AG10803 (cell line): ENCODE data around the gene KLHL9.

Source experiments
- DNase-seq: peaks from one replicate; pipeline ENCODE4 v3.0.0; 2010; ENCODE audit warnings: low read depth
- H3K4me3 ChIP-seq: 2 replicates; pipeline ENCODE4 v1.5.1; 2011; ENCODE audit warnings: mild to moderate bottlenecking, low read length, control low read depth
- TF ChIP-seq, protein P1 (sequence below): conservative IDR thresholded peaks from 2 replicates; pipeline ENCODE4 v1.5.1; 2011; ENCODE audit warnings: mild to moderate bottlenecking, low read length, control low read depth, inconsistent platforms

Gene KLHL9

DNA sequence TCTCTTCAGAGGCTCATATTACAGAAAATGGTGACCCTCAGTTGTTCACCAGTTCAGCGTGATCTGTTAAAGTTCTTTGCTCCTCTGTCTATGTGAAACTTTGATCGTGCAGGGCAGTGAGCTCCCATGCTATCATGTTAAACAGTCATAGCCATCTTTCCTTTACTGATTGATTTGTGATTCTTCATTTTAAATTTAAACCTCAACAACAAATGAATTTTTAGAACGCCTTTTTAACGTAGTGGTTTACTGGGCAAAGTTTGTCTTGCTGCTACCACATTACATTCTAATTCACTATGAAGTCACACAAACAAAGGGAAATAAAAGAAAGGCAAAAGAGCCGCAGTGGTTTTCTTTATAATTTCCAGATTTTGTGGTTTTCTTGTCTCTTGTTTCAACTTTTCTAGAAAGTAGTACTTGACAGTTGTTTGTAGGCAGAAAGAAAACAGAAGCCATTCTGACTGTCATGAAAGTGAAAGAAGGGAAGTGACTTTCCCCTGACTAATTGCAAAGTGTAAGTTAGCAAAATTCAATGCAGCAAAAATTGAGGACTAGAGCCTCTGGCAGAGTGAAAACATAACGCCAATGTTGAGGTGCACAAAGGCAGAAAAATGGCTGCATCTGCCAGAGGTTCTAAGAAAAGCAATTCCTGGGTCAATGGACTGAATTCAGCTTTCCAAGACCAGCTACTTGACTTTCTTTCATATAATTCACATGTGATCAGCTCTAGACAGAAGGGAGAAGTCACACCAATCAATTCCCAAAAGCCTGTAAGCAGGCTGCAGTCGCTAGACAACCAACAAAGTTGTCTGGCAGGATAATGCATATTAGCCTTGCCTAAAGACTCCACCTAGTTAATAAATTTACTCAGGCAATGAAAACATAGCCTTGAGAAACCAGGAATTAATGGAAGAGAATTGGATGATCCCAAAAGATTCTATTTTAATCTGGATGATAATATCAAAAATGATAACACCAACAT lies 22.6 kb upstream of the KLHL9 start:
- peak overlapping the region; percentile 5 for H3K4me3 ChIP-seq
- peak; percentile 6 for DNase-seq
- TF ChIP-seq, protein P1, sequence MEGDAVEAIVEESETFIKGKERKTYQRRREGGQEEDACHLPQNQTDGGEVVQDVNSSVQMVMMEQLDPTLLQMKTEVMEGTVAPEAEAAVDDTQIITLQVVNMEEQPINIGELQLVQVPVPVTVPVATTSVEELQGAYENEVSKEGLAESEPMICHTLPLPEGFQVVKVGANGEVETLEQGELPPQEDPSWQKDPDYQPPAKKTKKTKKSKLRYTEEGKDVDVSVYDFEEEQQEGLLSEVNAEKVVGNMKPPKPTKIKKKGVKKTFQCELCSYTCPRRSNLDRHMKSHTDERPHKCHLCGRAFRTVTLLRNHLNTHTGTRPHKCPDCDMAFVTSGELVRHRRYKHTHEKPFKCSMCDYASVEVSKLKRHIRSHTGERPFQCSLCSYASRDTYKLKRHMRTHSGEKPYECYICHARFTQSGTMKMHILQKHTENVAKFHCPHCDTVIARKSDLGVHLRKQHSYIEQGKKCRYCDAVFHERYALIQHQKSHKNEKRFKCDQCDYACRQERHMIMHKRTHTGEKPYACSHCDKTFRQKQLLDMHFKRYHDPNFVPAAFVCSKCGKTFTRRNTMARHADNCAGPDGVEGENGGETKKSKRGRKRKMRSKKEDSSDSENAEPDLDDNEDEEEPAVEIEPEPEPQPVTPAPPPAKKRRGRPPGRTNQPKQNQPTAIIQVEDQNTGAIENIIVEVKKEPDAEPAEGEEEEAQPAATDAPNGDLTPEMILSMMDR, result no peak

DNA sequence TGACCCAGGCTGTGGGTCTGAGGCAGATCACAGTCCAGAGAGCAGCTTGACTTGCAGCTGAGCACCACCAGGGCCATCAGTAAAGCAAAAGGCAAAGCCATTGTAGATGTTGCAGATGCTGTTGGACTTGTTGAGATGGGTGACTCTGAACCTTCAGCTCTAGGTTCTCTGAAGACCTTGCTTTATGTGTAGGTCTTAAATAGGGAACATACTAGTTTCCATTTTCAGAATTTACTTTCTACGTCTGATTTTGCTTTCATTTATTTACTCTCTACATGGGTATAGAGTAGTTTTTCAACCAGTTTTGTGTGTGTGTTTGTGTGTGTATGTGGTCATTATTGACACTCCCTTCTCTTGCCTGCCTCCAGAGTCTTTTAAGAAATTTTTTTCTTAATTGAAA lies 15.6 kb upstream of the KLHL9 start, which contains the start of gene IFNA6:
IFNA6 (minus strand) TSS at position 101 of the 400 bp plus-strand sequence; CDS start at position 101, 0 bp downstream.
- DNase-seq, result no peak
- no peak within 1 kb of the TSS for H3K4me3 ChIP-seq
- TF ChIP-seq, protein P1, result no peak

DNA sequence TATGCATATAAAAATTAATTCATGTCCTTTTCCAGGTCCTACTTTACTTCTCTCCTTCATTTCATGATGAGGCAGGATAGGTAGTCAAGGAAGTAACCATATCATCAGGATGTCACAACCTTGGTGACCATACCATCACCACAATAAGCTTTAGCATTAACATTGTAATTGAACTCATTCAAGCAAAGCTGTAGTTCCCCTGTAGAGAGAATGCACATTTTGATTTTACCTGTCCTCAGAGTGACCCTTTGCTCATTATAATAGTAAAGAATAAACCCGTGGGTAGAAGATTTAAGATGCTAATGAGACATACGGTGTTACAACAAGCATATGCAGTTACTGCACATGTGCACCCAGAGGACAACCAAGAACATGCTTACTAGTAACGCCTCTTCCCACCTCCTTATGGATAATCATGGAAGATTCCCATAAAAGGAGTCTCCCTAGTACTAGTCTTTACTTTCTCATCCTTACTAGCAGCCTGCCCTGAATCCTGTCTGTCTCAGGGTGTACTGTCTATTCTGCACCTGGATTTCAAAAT lies 13.3 kb upstream of the KLHL9 start:
- TF ChIP-seq, protein P1, result no peak
- H3K4me3 ChIP-seq, result no peak overlapping the region
- no peak for DNase-seq

DNA sequence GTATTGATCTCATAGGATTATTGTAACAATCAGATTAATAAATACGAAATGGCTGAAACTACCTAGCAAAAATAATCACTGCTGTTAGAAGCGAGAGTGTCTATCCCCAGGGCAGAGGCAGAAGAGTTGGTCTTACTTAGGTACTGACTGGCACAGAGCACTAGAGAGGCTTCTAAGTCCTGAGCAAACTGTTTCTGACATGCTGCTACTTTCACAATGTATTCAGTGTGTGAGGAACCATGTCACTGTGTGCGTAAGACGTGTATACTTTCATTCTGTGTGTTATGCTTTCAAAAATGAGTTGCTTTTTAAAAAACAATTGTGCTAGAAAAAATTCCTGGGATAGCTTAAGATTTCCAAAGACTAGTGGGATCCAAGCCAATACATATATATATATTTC lies 5.5 kb upstream of the KLHL9 start:
- TF ChIP-seq, protein P1, result no peak
- no peak for DNase-seq
- no peak overlapping the region for H3K4me3 ChIP-seq

DNA sequence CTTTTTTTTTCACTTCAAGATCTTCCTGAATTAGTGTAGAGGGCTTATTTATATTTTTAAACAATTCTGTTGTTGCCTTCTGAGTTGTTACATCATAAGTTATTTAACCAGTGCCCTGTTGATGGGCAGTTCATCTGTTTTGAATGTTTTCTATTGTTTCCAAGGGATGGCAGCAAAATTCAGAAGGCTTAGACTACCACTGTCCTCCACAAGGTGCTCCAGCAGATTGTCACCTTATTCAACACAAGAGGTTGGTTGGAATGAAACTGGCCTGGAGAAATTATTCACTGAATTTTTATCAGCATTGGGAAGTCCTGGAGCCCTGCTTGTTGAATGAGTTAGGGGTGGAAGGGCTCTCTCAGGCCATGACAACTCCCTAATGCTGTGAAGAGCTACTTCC lies 1.3 kb upstream of the KLHL9 start:
- TF ChIP-seq, protein P1, result no peak
- H3K4me3 ChIP-seq, result no peak overlapping the region
- DNase-seq, result no peak

DNA sequence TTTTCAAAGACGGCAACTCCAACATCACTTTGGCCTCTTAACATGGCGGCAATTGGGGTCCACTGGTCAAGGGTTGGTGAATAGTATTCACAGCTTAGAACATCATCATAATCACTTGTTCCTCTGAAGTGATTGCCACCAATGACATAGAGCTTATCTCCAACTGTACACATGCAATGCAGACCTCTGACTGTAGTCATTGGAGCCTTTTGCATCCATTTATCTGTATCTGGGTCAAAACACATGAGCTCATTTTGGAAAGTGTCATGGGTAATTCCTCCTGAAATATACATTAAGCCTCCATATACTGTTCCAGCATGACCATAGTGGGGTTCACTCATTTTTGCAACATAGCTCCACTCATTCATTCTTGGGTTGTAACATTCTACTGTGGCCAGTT lies 2.0 kb downstream of the KLHL9 start:
- peak overlapping the region; percentile 89; the same call in 1 of the 2 replicates for H3K4me3 ChIP-seq
- TF ChIP-seq, protein P1, result no peak
- DNase-seq, result no peak
